ENCODE data around the gene GRID1. TPM values are rescaled to one million over a fixed set of nuclear protein-coding genes. Genes with fewer than 3 reads are reported as not detected.

Gene GRID1
- total and polyA plus RNA-seq, 9 of the 15 experiments (the other 6 are each of a cell fraction or from before 2014, with no cell fraction given): 0.01 to 7.2 (median 1.2) TPM

- no TSS peak for BruUV-seq (replicated peaks)
- no peaks in the 10 kb centered on the region for H3K79me2 ChIP-seq (ENCODE audit: control insufficient read depth, insufficient read depth, low read length)
- ATAC-seq (no peak), FAIRE-seq (no peak), DNase-seq (ENCODE audit: extremely low read depth in 1 of 4, low spot score in 3 of 4) (no peak)
- no peaks in the 10 kb centered on the region for H3K4me1 ChIP-seq (replicated peaks in 1 of 2; ENCODE audit: control insufficient read depth in 2 of 2, insufficient read depth in 2 of 2, low read length in 2 of 2)
- ChIA-PET CTCF (ENCODE audit: low intra/inter-chr PET ratio) (no interaction called here), POLR2A (no interaction called here)
- in situ Hi-C loops (cut with MboI) (no loop called here), intact Hi-C loops (cut with micrococcal nuclease) (no loop called here)
- no peak overlapping the region for H3K27ac ChIP-seq (ENCODE audit: extremely low read depth, low read depth, low read length)
- no peak overlapping the region for H2AFZ ChIP-seq (ENCODE audit: low read depth, low read length)
- no peaks in the 10 kb centered on the region; a peak in 1 of 5 replicates for H3K27me3 ChIP-seq (ENCODE audit: control insufficient read depth in 2 of 2, insufficient read depth in 2 of 2, low read length in 2 of 2)
- H3K4me2 ChIP-seq (ENCODE audit: insufficient read depth, low read length): no peak overlapping the region
- no peak overlapping the region for H3K4me3 ChIP-seq
- no peaks in the 10 kb centered on the region for H4K20me1 ChIP-seq (replicated peaks; ENCODE audit: control insufficient read depth, insufficient read depth, low read length)
- H3K9ac ChIP-seq (ENCODE audit: insufficient read depth in 1 of 2, low read depth in 2 of 2, low read length in 2 of 2): no peak overlapping the region
- H3K9me3 ChIP-seq (replicated peaks; ENCODE audit: control insufficient read depth, insufficient read depth, low read depth, low read length): no peaks in the 10 kb centered on the region
- H3K36me3 ChIP-seq (ENCODE audit: control insufficient read depth, insufficient read depth, low read length): no peaks in the 10 kb centered on the region
- H3K9me1 ChIP-seq (ENCODE audit: control insufficient read depth, insufficient read depth, low read length): no peaks in the 10 kb centered on the region
- no peak for TF ChIP-seq ZNF24 (IDR thresholded peaks at IDR 0.05)
- TF ChIP-seq ZFP30 (CRISPR knock-in tag; IDR thresholded peaks at IDR 0.05; ENCODE audit: borderline replicate concordance): no peak
- no peak for TF ChIP-seq ZSCAN29 (IDR thresholded peaks at IDR 0.05)
- TF ChIP-seq RBBP5 (IDR thresholded peaks at IDR 0.05; ENCODE audit: borderline replicate concordance, insufficient read depth, low read length, poor library complexity, severe bottlenecking): no peak
- TF ChIP-seq ZFP91 (CRISPR knock-in tag; IDR thresholded peaks at IDR 0.05): no peak
- TF ChIP-seq CUX1 (CRISPR knock-in tag; IDR thresholded peaks at IDR 0.05): no peak
- TF ChIP-seq ZNF707 (CRISPR knock-in tag; conservative IDR thresholded peaks at IDR 0.05): no peak
- TF ChIP-seq ELK3 (CRISPR knock-in tag; IDR thresholded peaks at IDR 0.05): no peak
- no peak for TF ChIP-seq TCF7L2 (IDR thresholded peaks at IDR 0.05; ENCODE audit: low read depth, low read length)
- TF ChIP-seq CREBBP (IDR thresholded peaks at IDR 0.05; ENCODE audit: low read depth, low read length): no peak
- TF ChIP-seq MBD2 (IDR thresholded peaks at IDR 0.05; ENCODE audit: borderline replicate concordance, low read depth): no peak
- no peak for TF ChIP-seq RBM22 (IDR thresholded peaks at IDR 0.05; ENCODE audit: low read depth, low read length, poor library complexity, severe bottlenecking)
- TF ChIP-seq SP1 (CRISPR knock-in tag; IDR thresholded peaks at IDR 0.05): no peak
- TF ChIP-seq FOXO4 (CRISPR knock-in tag; IDR thresholded peaks at IDR 0.05): no peak
Measured at GRCh38 chr10:86130041-86130440, 236.6 kb downstream of the GRID1 start.
